SU-DHL-6 (cell line): ENCODE measurements around the gene NUP205.

ENCODE experiments used
- H2AFZ ChIP-seq: fragments of 200-600 bp; sonication (generic); 2 replicates; pipeline ENCODE4 v1.6.1; 2014; ENCODE audit warnings: low read depth, mild to moderate bottlenecking, moderate library complexity, mixed read lengths, antibody characterized with exemption, low read length; ENCODE audit not compliant: severe bottlenecking
- H3F3A ChIP-seq: fragments of 200-600 bp; shearing (Covaris generic); 2 replicates; pipeline ENCODE4 v1.6.0; 2016; ENCODE audit warnings: antibody characterized with exemption, mild to moderate bottlenecking; ENCODE audit not compliant: insufficient read depth
- H3K27ac ChIP-seq: fragments of 200-600 bp; sonication (generic); 2 replicates; pipeline ENCODE4 v1.5.1; 2016; ENCODE audit warnings: low read depth, mild to moderate bottlenecking, low read length, moderate library complexity, mixed read lengths
- H3K27me3 ChIP-seq: fragments of 200-600 bp; sonication (generic), shearing (Covaris generic); 2 replicates; pipeline ENCODE4 v1.6.0; 2014; ENCODE audit warnings: mild to moderate bottlenecking, low read length
- H3K36me3 ChIP-seq: fragments of 200-600 bp; sonication (generic); 2 replicates; pipeline ENCODE4 v1.6.1; 2014; ENCODE audit warnings: mild to moderate bottlenecking, low read length, mixed read lengths
- H3K4me2 ChIP-seq: fragments of 300-600, 200-600 bp; shearing (Covaris generic), sonication (generic); 2 replicates; pipeline ENCODE4 v1.6.0; 2014; ENCODE audit warnings: low read length, low read depth, mild to moderate bottlenecking; ENCODE audit not compliant: poor library complexity, severe bottlenecking
- H3K4me3 ChIP-seq: fragments of 200-600 bp; sonication (generic); 2 replicates; pipeline ENCODE4 v1.5.1; 2014; ENCODE audit warnings: antibody characterized with exemption, low read length, mild to moderate bottlenecking, mixed read lengths; ENCODE audit not compliant: insufficient read depth, poor library complexity, severe bottlenecking
- H3K79me2 ChIP-seq: fragments of 200-600 bp; sonication (generic); 2 replicates; pipeline ENCODE4 v1.6.1; 2014; ENCODE audit warnings: mild to moderate bottlenecking, low read length, moderate library complexity; ENCODE audit not compliant: insufficient read depth
- H3K9ac ChIP-seq: fragments of 200-600 bp; sonication (generic); 2 replicates; pipeline ENCODE4 v1.7.0; 2014; ENCODE audit warnings: mild to moderate bottlenecking, low read length
- H3K9me2 ChIP-seq: fragments of 200-600 bp; sonication (generic); replicated peaks from 2 replicates; pipeline ENCODE4 v1.6.1; 2014; ENCODE audit warnings: low read length; ENCODE audit not compliant: insufficient read depth
- H3K9me3 ChIP-seq: fragments of 200-600 bp; sonication (generic); 2 replicates; pipeline ENCODE4 v1.6.1; 2014; ENCODE audit warnings: low read length, mixed read lengths; ENCODE audit not compliant: insufficient read depth
- H4K20me1 ChIP-seq: fragments of 200-600 bp; sonication (generic); 2 replicates; pipeline ENCODE4 v1.6.1; 2014; ENCODE audit warnings: low read depth, mild to moderate bottlenecking, antibody characterized with exemption, low read length, moderate library complexity, mixed read lengths
- EZH2phosphoT487 ChIP-seq: fragments of 200-600 bp; sonication (generic), shearing (Covaris generic); conservative IDR thresholded peaks from 2 replicates; pipeline ENCODE4 v1.6.1; 2018; ENCODE audit warnings: mild to moderate bottlenecking, antibody characterized with exemption, low read length, moderate library complexity, mixed read lengths
- TF ChIP-seq, protein P1 (sequence below): fragments of 200-600 bp; sonication (generic); IDR thresholded peaks from one replicate; pipeline ENCODE4 v1.5.1; 2017; ENCODE audit warnings: antibody characterized with exemption, mild to moderate bottlenecking, low read length, moderate library complexity; ENCODE audit not compliant: insufficient read depth, poor library complexity, severe bottlenecking

NUP205 gene

DNA sequence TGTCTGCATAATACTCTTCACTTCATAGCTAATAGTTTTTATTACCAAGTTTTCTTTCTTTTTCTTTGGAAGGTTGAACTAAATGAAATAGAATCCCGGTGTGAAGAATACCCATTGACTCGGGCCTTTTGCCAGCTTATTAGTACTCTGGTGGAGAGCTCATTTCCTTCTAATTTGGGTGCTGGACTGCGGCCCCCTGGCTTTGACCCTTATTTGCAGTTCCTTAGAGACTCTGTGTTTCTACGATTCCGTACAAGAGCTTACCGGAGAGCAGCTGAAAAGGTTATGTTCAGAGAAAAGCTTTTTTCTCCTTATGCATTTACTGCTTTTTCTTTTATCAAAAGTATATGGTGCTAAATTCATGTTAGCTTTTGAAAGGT lies 40.2 kb downstream of the NUP205 start:
- Histone ChIP-seq H3F3A (no peaks in the 10 kb centered on the region), H3K9me3 (no peaks in the 10 kb centered on the region), H3K9me2 (no peaks in the 10 kb centered on the region), H2AFZ (no peak overlapping the region), H3K4me3 (no peak overlapping the region), H3K36me3 (peaks cover 73% of the 10 kb centered on the region), H3K9ac (no peak overlapping the region), H3K79me2 (no peaks in the 10 kb centered on the region), H3K27ac (no peak overlapping the region), H4K20me1 (no peaks in the 10 kb centered on the region), H3K4me2 (no peak overlapping the region), H3K27me3 (no peaks in the 10 kb centered on the region)
- TF ChIP-seq EZH2phosphoT487, result no peak

GRCh38 chr7:135599471-135599870 lies 41.8 kb downstream of the NUP205 start:
- Histone ChIP-seq H3K9me3 (no peaks in the 10 kb centered on the region), H3K27me3 (no peaks in the 10 kb centered on the region), H3K4me3 (no peak overlapping the region), H3K79me2 (no peaks in the 10 kb centered on the region), H2AFZ (no peak overlapping the region), H3K9ac (no peak overlapping the region), H3K4me2 (no peak overlapping the region), H3K27ac (no peak overlapping the region), H4K20me1 (no peaks in the 10 kb centered on the region), H3K9me2 (no peaks in the 10 kb centered on the region), H3F3A (no peaks in the 10 kb centered on the region), H3K36me3 (peaks cover 58% of the 10 kb centered on the region)
- no peak for TF ChIP-seq EZH2phosphoT487
- TF ChIP-seq, protein P1, sequence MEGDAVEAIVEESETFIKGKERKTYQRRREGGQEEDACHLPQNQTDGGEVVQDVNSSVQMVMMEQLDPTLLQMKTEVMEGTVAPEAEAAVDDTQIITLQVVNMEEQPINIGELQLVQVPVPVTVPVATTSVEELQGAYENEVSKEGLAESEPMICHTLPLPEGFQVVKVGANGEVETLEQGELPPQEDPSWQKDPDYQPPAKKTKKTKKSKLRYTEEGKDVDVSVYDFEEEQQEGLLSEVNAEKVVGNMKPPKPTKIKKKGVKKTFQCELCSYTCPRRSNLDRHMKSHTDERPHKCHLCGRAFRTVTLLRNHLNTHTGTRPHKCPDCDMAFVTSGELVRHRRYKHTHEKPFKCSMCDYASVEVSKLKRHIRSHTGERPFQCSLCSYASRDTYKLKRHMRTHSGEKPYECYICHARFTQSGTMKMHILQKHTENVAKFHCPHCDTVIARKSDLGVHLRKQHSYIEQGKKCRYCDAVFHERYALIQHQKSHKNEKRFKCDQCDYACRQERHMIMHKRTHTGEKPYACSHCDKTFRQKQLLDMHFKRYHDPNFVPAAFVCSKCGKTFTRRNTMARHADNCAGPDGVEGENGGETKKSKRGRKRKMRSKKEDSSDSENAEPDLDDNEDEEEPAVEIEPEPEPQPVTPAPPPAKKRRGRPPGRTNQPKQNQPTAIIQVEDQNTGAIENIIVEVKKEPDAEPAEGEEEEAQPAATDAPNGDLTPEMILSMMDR, result no peak

DNA sequence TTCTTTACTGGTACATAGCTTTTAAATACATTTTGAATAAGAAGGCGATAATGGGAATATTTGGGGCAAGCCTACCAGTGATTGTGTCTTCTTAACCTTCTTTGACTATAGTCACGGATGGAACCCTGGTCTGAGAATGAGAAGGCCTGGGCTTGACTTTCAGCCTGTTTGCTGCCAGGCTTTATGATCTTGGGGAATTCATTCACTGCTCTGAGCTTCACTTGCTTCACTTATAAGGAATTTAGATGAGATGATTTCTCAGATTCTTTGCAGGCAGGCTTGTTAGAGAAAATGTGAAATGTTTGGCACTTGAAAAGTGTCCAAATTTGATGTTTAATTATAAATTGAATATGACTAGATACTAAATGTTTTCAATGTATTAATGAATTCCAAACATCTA lies 42.5 kb downstream of the NUP205 start:
- Histone ChIP-seq H2AFZ (no peak overlapping the region), H3K27me3 (no peaks in the 10 kb centered on the region), H3K9me3 (no peaks in the 10 kb centered on the region), H3F3A (no peaks in the 10 kb centered on the region), H3K4me2 (no peak overlapping the region), H3K4me3 (no peak overlapping the region), H3K27ac (no peak overlapping the region), H3K9ac (no peak overlapping the region), H3K79me2 (no peaks in the 10 kb centered on the region), H3K9me2 (no peaks in the 10 kb centered on the region), H3K36me3 (peaks cover 54% of the 10 kb centered on the region), H4K20me1 (no peaks in the 10 kb centered on the region)
- TF ChIP-seq, protein P1, result no peak
- no peak for TF ChIP-seq EZH2phosphoT487

GRCh38 chr7:135601182-135601581 lies 43.5 kb downstream of the NUP205 start:
- peaks cover 63% of the 10 kb centered on the region for H3K36me3 ChIP-seq
- H3K9me2 ChIP-seq, result no peaks in the 10 kb centered on the region
- H4K20me1 ChIP-seq, result no peaks in the 10 kb centered on the region
- H3F3A ChIP-seq, result 0 out of 2 replicates have a peak, but pooled peaks cover 3% of the 10 kb centered on the region
- H3K27ac ChIP-seq, result no peak overlapping the region
- no peaks in the 10 kb centered on the region for H3K27me3 ChIP-seq
- no peak for TF ChIP-seq EZH2phosphoT487
- TF ChIP-seq, protein P1, result no peak
- no peak overlapping the region for H3K4me2 ChIP-seq
- no peak overlapping the region for H3K4me3 ChIP-seq
- H3K79me2 ChIP-seq, result no peaks in the 10 kb centered on the region
- no peak overlapping the region for H3K9ac ChIP-seq
- no peaks in the 10 kb centered on the region for H3K9me3 ChIP-seq
- no peak overlapping the region for H2AFZ ChIP-seq
